NOMO-1 treated with DMSO at 0.1 percent for 48 hours (cell line): ENCODE data around the gene LUC7L2.
"Not testable (repeated sequence)": the region's sequence is repeated elsewhere in the genome, so short reads cannot be mapped to it uniquely, and the experiment has no call there.

Source experiments
- DNase-seq: peaks from one replicate; lab custom pipeline; 2025; ENCODE audit not compliant: unreplicated experiment; lab: John Stamatoyannopoulos, UW

LUC7L2 gene

GRCh38 chr7:139393621-139394211 is 34.0 kb downstream of the LUC7L2 start:
- DNase-seq, result no peak

GRCh38 chr7:139394540-139394939 is 34.8 kb downstream of the LUC7L2 start:
- DNase-seq, result no peak

- DNase-seq, result no peak
Measured at GRCh38 chr7:139396323-139396951, 36.7 kb downstream of the LUC7L2 start.

GRCh38 chr7:139397192-139397591 is 37.5 kb downstream of the LUC7L2 start:
- no peak for DNase-seq

- DNase-seq, result no peak
Measured at GRCh38 chr7:139403601-139404000, 43.9 kb downstream of the LUC7L2 start.

GRCh38 chr7:139407555-139407954 is 47.9 kb downstream of the LUC7L2 start:
- DNase-seq, result no peak

- DNase-seq, result not testable (repeated sequence)
Measured at GRCh38 chr7:139414743-139415402, 55.2 kb downstream of the LUC7L2 start.

GRCh38 chr7:139416405-139416804 is 56.7 kb downstream of the LUC7L2 start:
- DNase-seq, result no peak

- DNase-seq, result no peak
Measured at GRCh38 chr7:139417478-139417877, 57.8 kb downstream of the LUC7L2 start.

GRCh38 chr7:139421123-139421522 is 61.4 kb downstream of the LUC7L2 start:
- no peak for DNase-seq

GRCh38 chr7:139422126-139422525 is 62.4 kb downstream of the LUC7L2 start:
- no peak for DNase-seq

- DNase-seq, result no peak
Measured at GRCh38 chr7:139423091-139423490, 63.4 kb downstream of the LUC7L2 start.

- no peak for DNase-seq
Measured at GRCh38 chr7:139424004-139424403, 64.3 kb downstream of the LUC7L2 start.

- DNase-seq, result not testable (repeated sequence)
Measured at GRCh38 chr7:139425701-139426100, 66.0 kb downstream of the LUC7L2 start.

GRCh38 chr7:139426258-139427028 is 66.7 kb downstream of the LUC7L2 start:
- DNase-seq, result no peak

GRCh38 chr7:139427029-139427420 is 67.3 kb downstream of the LUC7L2 start:
- DNase-seq, result no peak

GRCh38 chr7:139427788-139428187 is 68.1 kb downstream of the LUC7L2 start:
- no peak for DNase-seq

- not testable (repeated sequence) for DNase-seq
Measured at GRCh38 chr7:139429735-139430134, 70.0 kb downstream of the LUC7L2 start.

GRCh38 chr7:139430443-139430842 is 70.7 kb downstream of the LUC7L2 start:
- DNase-seq, result no peak

GRCh38 chr7:139431010-139431409 is 71.3 kb downstream of the LUC7L2 start:
- DNase-seq, result no peak

- DNase-seq, result no peak
Measured at GRCh38 chr7:139431459-139431858, 71.8 kb downstream of the LUC7L2 start.

- no peak for DNase-seq
Measured at GRCh38 chr7:139436806-139437205, 77.1 kb downstream of the LUC7L2 start.
